GM19240 (cell line): ENCODE data around the gene TMA16.
"Not testable (repeated sequence)": the region's sequence is repeated elsewhere in the genome, so short reads cannot be mapped to it uniquely, and the experiment has no call there.

ENCODE experiments used
- DNase-seq: peaks from one replicate; pipeline ENCODE4 v3.0.0; 2011; ENCODE audit warnings: low spot score; ENCODE audit not compliant: insufficient read length

TMA16 gene

DNA sequence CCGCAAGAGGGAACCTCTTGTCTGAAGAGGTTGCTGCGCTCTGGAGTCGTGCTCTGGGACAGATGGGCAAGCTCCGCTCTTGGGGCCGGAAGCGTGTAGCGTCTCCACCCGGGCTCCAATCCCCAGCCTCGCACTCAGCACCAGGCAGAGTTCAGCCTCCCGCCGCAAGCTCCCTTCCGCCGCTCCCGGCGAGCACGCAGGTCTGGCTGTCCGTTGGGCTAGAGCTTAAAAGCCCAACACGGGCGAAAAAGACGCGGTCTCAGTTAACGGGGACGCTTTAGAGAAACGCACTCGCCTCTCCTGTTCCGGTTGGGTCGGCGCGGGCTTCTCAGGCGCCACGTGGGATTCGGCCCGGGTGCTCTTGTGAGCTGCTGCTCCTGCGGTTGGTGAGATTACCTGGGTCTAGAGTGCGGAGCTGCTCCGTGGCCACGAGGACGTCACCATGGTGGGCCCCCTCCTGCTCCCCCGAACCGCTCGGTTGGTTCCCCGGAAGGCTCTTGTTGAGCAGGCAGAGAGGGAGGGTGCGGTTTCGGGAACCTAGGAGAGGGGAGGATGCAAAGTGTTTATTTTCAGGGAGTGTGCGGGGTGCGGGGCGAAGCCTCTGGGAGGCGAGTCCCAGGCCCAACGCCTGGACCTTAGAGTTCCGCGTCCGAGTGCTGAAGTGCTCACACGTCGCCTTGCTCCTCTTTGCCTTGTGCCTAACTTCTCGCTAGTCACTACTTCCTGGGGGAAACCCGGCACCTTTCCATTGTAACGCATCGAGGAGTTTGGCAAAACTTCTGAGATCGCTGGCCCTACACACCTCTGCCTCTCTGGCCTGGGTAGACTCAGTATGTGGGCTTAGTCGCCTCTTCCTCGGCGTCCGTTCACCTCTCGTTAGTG is at the start of gene TMA16:
Gene TMA16 (plus strand): TSS at position 331 of the 882 bp plus-strand sequence. CDS start 112 bp downstream, at position 443.
- DNase-seq: peak; percentile 53

DNA sequence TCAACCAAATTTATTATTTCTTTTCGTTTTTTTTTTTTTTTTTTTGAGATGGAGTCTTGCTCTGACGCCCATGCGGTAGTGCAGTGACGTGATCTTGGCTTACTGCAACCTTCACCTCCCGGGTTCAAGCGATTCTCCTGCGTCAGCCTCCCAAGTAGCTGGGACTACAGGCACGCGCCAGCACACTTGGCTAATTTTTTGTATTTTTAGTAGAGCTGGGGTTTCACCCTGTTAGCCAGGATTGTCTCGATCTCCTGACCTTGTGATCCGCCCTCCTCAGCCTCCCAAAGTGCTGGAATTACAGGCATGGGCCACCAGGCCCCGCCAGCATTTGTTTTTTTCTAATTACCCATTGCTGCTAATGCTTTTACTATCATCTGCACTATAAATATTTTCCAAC is 47.5 kb upstream of the TMA16 start:
- not testable (repeated sequence) for DNase-seq

- DNase-seq: no peak
Measured at GRCh38 chr4:163447481-163447880, 47.0 kb upstream of the TMA16 start.

GRCh38 chr4:163448540-163449203 is 45.8 kb upstream of the TMA16 start:
- DNase-seq: no peak

- no peak for DNase-seq
Measured at GRCh38 chr4:163462556-163462955, 31.9 kb upstream of the TMA16 start.

DNA sequence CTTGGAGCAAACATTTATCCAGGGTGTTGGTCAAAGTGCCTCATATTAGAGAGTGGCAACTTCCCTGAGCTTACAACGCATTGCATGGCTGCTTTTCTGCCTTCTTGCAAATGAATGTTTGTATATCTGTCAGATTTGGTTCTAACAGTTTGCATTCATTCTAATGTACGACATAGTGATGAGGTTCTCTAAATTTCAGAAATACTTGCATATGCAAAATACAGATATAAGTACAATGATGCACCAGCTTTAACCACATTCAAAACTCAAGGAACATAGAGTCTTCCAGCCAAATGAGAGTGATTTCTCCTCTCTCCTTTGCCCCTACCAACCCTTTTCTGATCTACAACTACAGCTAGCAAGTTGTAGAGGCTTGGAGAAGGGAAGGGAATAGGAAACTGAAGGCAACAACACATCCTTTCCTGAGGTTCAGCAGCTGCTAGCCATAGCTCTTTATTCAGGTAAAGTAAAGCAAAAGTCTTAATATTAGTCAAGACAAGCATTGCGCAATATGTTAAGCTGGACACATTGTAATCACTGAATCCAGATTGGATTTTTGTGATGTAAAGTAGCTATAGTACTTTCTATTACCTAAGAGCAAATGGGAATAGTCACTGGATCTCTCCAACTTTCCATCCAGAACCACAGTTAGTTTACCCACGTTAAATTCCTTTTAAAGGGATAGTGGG is 27.3 kb upstream of the TMA16 start:
- no peak for DNase-seq

DNA sequence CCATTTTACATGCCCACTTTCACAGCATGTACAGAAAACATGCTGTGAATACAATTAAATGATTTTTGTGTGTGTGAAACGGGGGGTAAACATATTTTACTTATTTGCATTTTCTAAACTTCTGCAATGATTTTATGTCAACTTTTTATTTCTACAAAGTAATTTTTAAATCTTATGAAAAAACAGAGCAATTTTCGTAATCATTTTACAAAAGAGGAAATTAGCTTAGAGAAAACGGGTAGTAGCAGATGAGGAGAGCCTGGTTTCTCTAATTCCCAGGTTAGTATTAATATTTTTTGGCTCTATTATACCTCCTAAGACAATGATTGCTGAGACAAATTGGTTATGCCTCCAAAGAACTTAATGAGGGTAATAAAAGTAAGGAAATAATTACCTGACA is 24.1 kb upstream of the TMA16 start:
- no peak for DNase-seq

DNA sequence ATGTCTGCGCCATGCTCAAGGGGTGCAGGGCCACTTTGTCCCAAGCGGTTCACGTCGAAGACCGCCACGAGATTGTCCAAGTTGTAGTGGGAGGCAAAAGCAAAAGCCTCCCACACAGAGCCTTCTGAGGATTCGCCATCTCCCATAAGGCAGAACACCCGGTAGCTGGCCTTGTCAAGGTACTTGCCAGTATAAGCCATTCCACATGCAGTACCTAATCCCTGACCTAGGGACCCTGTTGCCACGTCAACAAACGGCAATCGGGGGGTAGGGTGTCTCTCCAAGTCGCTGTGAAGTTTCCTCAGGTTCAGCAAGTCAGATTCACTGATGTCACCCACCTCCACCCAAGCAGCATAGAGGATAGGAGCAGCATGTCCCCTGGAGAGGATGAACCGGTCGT is 21.4 kb upstream of the TMA16 start:
- DNase-seq: no peak

- no peak for DNase-seq
Measured at GRCh38 chr4:163473576-163473975, 20.9 kb upstream of the TMA16 start, which contains the start of gene TKTL2. Gene TKTL2 (minus strand): TSS chr4:163473754. CDS start chr4:163473734, 20 bp downstream.

GRCh38 chr4:163474027-163474426 is 20.5 kb upstream of the TMA16 start:
- no peak for DNase-seq

GRCh38 chr4:163476761-163477438 is 17.6 kb upstream of the TMA16 start:
- DNase-seq: no peak

DNA sequence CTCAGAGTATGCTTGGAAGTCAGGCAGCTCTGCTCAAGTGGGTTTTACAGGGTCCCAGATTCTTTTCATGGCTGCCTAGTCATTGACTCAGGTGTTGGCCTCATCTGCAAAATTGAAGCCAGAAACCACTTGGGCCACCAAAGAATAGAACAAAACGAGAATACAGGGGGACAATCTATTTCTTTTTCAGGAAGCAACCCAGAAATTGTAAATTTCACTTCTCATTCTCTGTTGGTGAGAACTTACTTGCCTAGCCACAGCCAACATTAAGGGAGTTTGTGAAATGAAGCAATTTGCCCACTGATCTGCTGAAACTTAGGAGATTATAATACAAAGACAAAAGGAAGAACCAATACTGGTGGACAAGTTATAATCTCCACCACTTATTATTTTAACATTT is 12.3 kb upstream of the TMA16 start:
- no peak for DNase-seq

DNA sequence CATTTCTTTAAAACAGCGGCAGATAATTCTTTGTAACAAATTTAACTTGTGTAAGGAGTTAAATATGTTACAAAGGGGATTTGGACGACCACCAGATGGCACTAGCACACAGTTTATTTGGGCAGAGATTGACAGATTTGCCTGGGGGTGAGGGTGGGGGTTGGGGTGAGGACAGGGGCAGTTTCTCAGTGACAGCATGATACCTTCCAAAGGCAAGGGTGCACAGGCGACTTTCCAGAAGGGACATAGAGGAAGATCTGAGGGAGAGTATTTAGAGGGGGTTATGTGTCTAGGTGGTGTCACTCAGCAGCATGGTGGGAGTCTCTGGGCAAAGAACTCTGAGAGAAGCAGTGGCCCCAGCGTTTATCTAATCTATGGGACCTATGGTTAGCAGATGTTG is 9.6 kb upstream of the TMA16 start:
- no peak for DNase-seq

DNA sequence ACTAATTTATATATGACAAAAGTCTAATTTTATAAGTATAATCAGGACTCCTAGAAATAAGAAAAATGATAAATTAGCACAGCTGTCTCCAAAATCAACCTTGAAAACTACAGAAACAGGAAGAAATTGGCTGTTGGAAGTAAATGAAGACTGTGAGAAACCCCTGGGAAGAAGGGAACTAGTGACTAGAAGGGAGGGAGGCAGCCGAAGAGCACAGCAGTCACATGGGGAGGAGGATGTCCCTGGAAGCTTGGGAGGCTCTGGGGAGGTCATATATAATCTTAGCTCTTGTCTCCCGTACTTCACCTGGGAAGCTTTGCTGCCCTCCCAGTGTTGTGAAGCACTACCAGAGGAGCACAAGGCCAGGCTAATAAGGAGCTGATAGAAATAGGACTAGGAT is 8.9 kb upstream of the TMA16 start:
- no peak for DNase-seq

DNA sequence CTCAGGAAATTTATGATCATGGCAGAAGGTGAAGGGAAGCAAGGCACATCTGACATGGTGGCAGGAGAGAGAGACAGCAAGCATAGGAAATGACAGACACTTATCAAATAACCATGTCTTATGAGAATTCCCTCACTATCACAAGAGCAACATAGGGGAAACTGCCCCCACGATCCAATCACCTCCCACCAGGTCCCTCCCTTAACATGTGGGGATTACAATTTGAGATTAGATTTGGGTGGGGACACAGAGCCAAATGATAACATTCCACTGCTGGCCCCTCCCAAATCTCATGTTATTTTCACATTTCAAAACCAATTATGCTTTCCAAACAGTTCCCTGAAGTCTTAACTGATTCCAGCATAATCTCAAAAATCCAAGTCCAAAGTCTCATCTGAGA is 8.2 kb upstream of the TMA16 start:
- no peak for DNase-seq

DNA sequence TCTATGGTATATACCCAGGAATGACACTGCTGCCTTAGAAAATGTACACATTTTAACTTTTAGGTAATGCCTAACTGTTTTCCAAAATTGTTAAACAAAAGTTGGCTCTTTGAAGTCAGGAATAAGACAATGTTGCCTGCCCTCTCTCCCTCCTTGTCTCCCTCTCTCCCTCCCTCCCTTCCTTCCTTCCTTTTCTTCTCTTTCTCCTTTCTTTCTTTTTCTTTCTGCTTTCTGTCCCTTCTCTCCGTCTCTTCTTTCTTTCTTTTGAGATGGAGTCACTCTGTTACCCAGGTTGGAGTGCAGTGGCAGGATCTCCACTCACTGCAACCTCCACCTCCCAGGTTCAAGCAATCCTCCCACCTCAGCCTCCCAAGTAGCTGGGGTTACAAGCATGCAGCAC is 4.6 kb upstream of the TMA16 start:
- no peak for DNase-seq

DNA sequence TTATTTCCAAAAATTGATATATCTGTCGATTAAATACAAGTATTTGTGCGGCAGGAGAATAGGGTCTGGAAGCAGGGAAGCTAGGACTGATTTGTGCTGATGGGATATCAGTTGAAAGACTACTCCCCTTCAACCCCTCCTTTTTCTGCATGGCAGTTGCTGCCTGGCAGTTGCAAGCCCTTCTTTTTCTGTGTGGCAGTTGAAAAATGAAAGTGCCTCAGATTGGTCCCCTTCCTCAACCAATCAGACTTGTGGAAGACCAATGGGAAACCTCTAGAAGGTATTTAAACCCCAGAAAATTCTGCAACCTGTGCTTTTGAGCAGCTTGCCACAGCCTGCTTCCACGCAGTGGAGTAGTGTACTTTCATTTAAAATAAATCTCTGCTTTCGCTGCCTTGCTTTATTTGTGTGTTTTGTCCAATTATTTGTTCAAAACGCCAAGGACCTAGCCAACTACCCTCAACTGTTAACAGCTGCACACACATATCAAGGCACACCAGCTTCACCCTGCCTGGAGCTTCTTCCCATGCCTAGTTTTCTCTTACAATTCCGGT is 1.5 kb upstream of the TMA16 start:
- DNase-seq: no peak

- DNase-seq: no peak
Measured at GRCh38 chr4:163493643-163494359, 689 bp upstream of the TMA16 start.

DNA sequence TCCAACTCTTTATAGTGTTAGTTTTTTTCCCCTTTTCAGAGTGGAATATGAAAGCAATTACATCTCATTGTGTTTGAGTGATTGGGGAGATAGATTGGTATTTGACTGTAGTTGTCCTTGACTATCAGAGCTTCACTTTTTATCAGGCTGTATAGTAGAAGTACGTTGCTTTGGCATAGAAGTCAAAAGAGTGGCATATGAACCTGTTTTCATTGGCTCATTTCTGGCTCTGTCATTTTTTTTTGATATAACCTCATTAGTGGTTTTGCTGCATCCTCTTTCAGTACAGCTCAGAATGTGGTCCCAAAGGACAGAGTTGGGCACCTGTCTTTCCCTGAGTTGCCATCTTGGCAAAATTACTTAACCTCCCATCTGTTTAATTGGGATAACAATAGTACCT is 1.4 kb downstream of the TMA16 start:
- DNase-seq: no peak

DNA sequence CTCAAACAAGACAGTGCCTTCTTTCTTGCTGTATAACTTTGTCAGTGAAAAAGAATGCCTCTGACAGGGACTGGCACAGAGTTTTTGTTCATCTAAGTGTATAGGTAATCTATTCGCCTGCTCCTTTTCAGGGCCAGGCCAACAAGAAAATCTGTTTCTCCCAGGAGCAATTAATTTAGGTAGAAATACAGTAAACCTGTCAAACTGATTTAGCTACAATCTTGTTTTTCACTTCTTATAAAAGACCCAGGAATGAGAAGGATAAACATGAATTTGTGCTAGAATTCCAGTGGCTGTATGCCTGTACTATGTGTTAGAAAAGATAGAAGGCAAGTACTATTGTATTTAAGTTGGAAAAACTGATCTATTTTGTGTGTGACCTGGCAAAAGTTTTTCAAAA is 6.1 kb downstream of the TMA16 start:
- DNase-seq: no peak

DNA sequence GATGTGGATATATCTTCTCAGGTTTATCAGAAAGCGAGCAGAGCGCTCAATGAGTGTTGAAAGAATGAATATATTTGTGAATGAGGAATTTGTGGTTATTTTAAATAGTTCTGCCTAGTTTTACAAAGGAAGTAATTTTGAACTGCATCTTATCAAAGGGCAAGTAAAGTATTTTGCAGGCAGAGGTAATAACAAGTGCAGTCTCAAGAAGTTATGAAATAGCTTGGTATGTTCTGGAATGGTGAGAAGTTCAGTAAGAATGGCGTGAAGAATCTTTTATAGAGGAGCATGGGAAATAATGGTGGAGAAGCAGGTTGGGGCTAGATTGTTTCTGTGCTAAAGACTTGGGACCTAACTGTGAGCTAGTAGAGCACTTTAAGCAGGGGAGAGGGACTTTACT is 10.9 kb downstream of the TMA16 start:
- DNase-seq: no peak
